ENCODE data around the gene FAM20B.

DNA sequence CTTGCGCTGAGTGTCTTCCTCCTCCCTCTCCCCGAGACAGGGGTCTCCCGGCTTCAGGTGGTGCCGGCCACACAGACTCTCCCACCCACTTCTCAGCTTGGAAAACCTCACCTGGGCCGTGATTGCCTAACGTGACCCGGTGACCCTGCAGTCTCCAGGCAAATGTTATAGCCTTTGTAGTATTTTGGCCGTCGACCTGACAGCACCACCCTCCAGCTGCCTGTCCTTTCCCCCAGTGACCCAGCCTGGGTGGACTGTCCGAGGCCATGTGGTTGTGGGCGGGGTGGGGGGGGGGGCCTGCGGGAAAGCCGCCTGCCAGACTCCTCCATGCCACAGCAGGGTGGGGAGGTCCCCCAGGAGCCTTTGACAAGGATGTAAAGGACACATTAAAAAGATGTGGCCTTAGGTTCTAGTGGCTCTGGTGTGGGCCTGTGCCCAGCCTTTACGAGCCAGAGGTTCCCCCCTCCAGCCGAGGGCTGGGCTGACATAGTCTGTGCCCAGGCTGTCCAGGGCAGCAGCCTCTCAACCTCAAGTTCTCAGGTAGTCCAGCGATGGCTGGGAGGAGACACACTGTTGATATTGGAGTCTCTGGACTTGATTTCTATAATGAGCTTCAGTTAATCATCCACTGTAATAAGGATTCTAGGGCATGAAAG is 64.3 kb downstream of the FAM20B start:
- TF ChIP-seq, protein P1, sequence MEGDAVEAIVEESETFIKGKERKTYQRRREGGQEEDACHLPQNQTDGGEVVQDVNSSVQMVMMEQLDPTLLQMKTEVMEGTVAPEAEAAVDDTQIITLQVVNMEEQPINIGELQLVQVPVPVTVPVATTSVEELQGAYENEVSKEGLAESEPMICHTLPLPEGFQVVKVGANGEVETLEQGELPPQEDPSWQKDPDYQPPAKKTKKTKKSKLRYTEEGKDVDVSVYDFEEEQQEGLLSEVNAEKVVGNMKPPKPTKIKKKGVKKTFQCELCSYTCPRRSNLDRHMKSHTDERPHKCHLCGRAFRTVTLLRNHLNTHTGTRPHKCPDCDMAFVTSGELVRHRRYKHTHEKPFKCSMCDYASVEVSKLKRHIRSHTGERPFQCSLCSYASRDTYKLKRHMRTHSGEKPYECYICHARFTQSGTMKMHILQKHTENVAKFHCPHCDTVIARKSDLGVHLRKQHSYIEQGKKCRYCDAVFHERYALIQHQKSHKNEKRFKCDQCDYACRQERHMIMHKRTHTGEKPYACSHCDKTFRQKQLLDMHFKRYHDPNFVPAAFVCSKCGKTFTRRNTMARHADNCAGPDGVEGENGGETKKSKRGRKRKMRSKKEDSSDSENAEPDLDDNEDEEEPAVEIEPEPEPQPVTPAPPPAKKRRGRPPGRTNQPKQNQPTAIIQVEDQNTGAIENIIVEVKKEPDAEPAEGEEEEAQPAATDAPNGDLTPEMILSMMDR (IDR thresholded peaks at IDR 0.05) = no peak
- TF ChIP-seq POLR2A (IDR thresholded peaks at IDR 0.05) = no peak
